DLD1 (cell line): ENCODE measurements around the gene HDAC6.
"Not testable (repeated sequence)": the region's sequence is repeated elsewhere in the genome, so short reads cannot be mapped to it uniquely, and the experiment has no call there.

Experiments
- in situ Hi-C: cut with HindIII; loops from 2 replicates; pipeline ENCODE4 v1.10.0; 2017; ENCODE audit warnings: low sequenced_read_pairs

The HDAC6 gene

GRCh38 chrX:48789366-48790220, 12.3 kb upstream of the HDAC6 start:
- in situ Hi-C loops: no loop called here

GRCh38 chrX:48790477-48790876, 11.4 kb upstream of the HDAC6 start:
- in situ Hi-C loops: no loop called here

DNA sequence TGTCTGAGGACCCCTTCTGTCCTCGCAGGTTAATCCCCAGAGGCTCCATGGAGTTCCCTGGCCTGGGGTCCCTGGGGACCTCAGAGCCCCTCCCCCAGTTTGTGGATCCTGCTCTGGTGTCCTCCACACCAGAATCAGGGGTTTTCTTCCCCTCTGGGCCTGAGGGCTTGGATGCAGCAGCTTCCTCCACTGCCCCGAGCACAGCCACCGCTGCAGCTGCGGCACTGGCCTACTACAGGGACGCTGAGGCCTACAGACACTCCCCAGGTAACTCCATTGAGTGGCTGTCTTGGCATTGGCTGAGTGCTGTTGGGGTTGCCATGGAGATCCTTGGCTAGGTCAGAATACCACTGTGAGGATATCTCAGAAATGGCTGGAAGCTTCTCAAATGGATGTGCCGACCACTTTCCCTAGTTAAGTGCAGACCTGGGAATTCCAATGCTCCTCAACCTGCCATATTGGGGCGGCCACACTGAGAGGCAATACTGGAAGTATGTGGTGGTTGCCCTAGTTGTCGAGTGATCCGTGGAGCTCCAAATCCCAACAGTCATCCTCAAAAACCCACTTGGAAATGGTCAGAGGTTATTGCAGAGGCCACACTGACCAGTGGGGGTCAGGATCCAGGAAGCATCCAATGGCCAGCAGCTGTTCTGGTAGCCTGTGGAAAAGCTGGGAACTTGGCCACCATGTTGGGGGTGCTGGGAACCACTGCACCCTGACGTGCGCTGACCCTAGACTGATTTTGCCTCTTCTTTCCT, 10.6 kb upstream of the HDAC6 start:
- in situ Hi-C loops: no loop called here

- in situ Hi-C loops: no loop called here
Measured at GRCh38 chrX:48792219-48792618, 9.6 kb upstream of the HDAC6 start.

DNA sequence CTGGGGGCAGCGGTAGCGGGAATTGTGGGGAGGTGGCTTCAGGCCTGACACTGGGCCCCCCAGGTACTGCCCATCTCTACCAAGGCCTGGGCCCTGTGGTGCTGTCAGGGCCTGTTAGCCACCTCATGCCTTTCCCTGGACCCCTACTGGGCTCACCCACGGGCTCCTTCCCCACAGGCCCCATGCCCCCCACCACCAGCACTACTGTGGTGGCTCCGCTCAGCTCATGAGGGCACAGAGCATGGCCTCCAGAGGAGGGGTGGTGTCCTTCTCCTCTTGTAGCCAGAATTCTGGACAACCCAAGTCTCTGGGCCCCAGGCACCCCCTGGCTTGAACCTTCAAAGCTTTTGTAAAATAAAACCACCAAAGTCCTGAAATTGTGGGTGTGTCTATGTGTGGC, 7.9 kb upstream of the HDAC6 start:
- in situ Hi-C loops: no loop called here

DNA sequence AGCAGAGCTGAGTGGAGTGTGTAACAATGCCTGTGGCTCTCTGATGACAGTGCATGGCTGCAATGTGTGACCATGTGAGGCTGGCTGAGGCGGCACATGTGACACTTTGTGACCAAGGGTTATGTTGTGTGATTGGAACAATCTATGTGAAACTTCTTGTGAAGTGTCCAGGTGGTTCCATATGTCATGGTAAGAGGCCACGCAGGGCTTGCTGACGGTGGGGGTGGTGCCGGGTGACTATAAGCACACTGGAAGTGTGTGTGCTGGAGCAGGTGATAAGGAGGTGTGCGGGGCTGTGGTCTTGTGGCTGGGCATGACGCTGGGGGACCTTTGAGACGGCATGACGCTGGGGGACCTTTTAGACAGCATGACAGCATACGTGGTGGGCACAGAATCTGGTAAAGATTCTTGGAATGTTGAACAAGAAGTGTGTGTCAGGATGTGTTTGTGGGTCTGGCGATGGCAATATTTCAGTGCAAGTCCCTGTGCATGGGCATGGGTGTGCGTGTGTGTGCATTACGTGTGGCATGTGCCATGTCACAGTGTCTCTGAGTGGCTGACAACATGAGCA, 7.4 kb upstream of the HDAC6 start:
- in situ Hi-C loops: no loop called here

DNA sequence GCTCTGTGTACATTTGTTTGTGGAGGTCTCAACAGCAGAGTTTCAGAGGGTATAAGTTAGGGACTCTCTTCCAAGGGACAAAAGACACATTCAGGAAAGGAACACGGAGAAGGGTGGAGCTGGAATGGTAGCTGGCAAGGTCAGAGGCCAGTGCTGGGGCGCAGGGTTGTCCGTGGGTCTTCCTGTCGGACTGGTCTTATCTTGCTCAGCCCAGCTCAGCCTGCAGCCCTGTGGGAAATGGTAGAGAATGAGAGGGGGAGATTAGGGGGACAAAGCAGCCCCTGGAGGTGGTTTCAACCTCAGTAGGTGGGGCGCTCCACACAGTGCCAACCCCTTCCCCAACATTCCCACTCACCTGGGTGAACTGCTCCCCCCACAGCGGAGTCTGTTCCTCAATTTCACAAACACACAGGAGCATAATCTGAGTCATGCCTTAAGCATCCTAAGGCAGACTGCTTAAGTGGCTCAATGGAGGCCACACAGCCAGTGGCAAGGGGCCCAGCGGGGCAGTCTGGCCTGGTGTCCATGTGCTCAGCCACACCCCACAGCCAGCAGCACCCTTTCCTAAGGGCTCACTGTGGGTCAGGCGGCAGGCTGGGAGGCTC, 6.9 kb upstream of the HDAC6 start:
- in situ Hi-C loops: no loop called here

DNA sequence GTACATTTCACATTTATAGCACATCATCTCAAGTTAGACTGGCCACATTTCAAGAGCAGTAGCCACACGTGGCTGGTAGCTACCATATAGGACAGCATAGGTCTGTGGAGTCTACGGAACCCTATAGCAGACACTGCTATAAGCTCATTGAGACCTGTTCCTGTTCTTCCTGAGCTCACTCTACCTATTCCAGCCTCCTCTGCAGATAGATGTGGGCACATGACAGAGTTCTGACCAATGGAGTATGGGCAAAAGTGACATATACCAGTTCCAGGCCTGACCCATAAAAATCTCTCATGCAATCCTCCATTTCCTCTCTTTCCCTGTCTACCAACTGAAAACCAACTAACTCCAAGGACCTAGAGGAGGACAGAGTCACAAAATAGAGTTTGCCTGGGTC, 3.5 kb upstream of the HDAC6 start:
- in situ Hi-C loops: no loop called here

DNA sequence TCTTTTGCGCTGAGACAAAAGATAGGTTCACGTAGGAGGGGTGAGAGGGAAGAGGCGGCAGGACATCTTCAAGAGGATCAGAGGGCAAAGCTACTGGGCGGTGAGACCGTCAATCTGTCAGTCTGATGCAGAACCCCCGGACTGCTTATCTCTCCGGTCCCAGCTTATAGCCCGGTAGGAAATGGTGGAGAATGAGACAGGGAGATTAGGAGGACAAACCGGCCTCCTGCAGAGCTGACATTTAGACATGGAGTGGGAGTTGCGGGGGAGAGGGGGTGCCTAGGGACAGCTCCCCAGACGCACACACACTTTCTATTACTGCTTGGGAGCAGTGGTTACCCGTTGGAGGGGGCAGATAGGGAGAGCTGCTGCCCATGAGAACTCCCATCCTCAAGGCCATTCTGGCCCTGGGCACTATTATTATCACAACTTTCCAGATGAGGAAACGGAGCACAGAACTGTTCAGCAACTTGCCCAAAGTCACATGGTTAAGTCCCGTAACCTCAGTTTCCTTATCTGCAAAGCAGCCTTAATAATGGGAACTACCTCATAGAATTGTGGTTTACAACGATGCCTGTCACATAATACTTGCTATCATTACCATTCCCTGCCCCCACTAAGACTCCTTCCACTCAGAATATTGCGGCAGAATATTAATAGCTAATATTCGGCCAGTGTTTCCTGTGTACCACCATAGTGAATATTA, 1.1 kb upstream of the HDAC6 start:
- in situ Hi-C loops: no loop called here

GRCh38 chrX:48802089-48802904, 430 bp downstream of the HDAC6 start:
- in situ Hi-C loops: no loop called here

DNA sequence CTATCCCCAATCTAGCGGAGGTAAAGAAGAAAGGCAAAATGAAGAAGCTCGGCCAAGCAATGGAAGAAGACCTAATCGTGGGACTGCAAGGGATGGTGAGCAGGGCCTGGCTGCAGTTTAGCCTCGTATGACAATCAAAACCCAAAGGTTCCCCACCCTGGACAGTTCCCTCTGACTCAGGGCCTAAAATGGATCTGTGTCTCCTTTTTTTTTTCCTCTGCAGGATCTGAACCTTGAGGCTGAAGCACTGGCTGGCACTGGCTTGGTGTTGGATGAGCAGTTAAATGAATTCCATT, 986 bp downstream of the HDAC6 start:
- in situ Hi-C loops: no loop called here

DNA sequence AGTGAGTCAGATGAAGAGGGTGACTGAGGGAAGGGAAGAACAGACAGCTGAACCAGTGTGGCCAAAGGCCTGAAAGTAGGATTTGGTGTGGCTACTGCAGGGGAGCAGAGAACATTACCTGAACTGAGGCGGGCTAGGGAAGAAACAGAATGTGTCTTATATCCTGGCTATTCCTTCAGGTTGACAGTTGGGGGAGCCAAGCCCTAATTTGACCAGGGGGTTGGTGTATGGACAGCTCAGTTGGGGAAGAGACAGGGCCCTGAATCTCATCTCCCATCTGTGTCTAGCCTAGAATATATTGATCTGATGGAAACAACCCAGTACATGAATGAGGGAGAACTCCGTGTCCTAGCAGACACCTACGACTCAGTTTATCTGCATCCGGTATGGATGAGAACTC, 4.2 kb downstream of the HDAC6 start:
- in situ Hi-C loops: no loop called here

DNA sequence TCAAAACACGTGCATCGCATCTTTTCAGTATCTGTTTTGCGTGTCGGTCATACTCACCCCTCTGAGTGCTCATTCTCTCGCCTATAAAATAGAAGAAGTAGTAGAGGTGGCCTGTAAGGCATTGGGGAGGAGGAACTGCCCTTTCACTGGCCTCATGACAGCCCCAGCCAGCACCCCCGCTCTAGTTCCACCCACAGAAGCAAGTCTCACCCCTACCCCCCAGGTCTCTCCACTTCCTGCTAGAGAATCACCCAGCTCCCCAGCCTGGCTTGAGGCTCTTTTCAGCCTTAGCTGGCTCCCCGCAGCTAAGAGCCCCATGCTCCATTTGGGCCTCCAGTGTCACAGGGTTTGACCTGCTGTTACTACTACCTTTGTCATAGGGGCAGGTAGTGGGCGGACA, 11.8 kb downstream of the HDAC6 start:
- in situ Hi-C loops: no loop called here

DNA sequence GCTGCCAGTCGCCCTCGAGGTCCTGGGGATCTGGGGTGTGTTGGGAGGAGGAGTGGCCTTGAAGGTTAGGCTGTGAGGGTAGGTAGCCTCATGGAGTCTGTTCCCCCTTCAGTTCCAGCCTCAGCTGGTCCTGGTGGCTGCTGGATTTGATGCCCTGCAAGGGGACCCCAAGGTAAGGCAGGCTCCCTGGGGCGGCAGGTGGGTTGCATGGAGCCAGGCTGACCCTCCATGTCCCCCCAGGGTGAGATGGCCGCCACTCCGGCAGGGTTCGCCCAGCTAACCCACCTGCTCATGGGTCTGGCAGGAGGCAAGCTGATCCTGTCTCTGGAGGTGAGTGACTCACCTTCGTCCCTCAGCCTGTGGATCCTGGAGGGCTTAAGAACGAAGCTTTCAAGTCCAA, 12.9 kb downstream of the HDAC6 start:
- in situ Hi-C loops: no loop called here

DNA sequence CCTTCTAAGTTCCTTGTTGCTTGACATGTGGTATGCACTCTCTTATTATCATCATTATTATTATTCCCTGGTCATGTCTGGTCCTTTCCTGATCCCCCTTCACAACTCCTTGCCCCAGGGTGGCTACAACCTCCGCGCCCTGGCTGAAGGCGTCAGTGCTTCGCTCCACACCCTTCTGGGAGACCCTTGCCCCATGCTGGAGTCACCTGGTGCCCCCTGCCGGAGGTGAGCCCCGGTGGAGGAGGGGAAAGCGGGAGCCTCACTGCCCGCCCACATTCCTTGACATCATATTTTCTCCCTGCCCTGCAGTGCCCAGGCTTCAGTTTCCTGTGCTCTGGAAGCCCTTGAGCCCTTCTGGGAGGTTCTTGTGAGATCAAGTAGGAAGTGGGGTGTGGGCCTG, 13.4 kb downstream of the HDAC6 start:
- in situ Hi-C loops: no loop called here

GRCh38 chrX:48816014-48816810, 14.3 kb downstream of the HDAC6 start:
- in situ Hi-C loops: no loop called here

GRCh38 chrX:48818098-48818497, 16.2 kb downstream of the HDAC6 start:
- in situ Hi-C loops: no loop called here

GRCh38 chrX:48818866-48819265, 17.0 kb downstream of the HDAC6 start:
- in situ Hi-C loops: no loop called here

GRCh38 chrX:48819394-48819793, 17.5 kb downstream of the HDAC6 start:
- in situ Hi-C loops: not testable (repeated sequence)

- in situ Hi-C loops: no loop called here
Measured at GRCh38 chrX:48823053-48823452, 21.2 kb downstream of the HDAC6 start.
